ENCODE data around the gene NBEAL1. TPM values are rescaled to one million over a fixed set of nuclear protein-coding genes. Genes with fewer than 3 reads are reported as not detected.
"Not testable (repeated sequence)": the region's sequence is repeated elsewhere in the genome, so short reads cannot be mapped to it uniquely, and the experiment has no call there.

NBEAL1 gene
- total RNA-seq, 2 experiments from 2014 or later = 8.3 to 11.2 TPM

GRCh38 chr2:203112342-203112741, 97.7 kb downstream of the NBEAL1 start:
- H3K27ac ChIP-seq (ENCODE audit: low read depth in 1 of 2, low read length in 2 of 2) = no peak overlapping the region

GRCh38 chr2:203115201-203115700, 100.6 kb downstream of the NBEAL1 start:
- H3K27ac Mint-ChIP-seq; H3K4me1 ChIP-seq (ENCODE audit: insufficient read depth, low read length); CTCF ChIA-PET; intact Hi-C loops (cut with DNase I, micrococcal nuclease); POLR2A ChIA-PET; H3K27me3 Mint-ChIP-seq; H3K9me3 ChIP-seq (ENCODE audit: control insufficient read depth in 1 of 2, insufficient read depth in 1 of 2, low read length in 2 of 2); H3K4me3 Mint-ChIP-seq; H3K4me1 Mint-ChIP-seq (ENCODE audit: low read depth); H3K36me3 ChIP-seq (ENCODE audit: insufficient read depth, low read length); ATAC-seq (ENCODE audit: poor library complexity); H3K4me3 ChIP-seq (ENCODE audit: low read length); H3K27ac ChIP-seq (ENCODE audit: low read depth in 1 of 2, low read length in 2 of 2); H3K9me3 Mint-ChIP-seq; DNase-seq; H3K27me3 ChIP-seq (ENCODE audit: control insufficient read depth in 1 of 2, insufficient read depth in 2 of 2, low read length in 2 of 2): not testable (repeated sequence)
- peaks cover 30% of the 10 kb centered on the region for H3K36me3 Mint-ChIP-seq (ENCODE audit: low read depth)

More at GRCh38 chr2:203112342-203112741, 97.7 kb downstream of the NBEAL1 start:
- ATAC-seq (ENCODE audit: poor library complexity) (no peak), DNase-seq (no peak)
- Histone ChIP-seq H3K27me3 (ENCODE audit: control insufficient read depth in 1 of 2, insufficient read depth in 2 of 2, low read length in 2 of 2) (no peaks in the 10 kb centered on the region), H3K4me3 (ENCODE audit: low read length) (no peak overlapping the region), H3K4me1 (ENCODE audit: insufficient read depth, low read length) (no peaks in the 10 kb centered on the region), H3K36me3 (ENCODE audit: insufficient read depth, low read length) (peaks cover 7% of the 10 kb centered on the region), H3K9me3 (ENCODE audit: control insufficient read depth in 1 of 2, insufficient read depth in 1 of 2, low read length in 2 of 2) (no peaks in the 10 kb centered on the region)
- TF ChIP-seq, protein P1, sequence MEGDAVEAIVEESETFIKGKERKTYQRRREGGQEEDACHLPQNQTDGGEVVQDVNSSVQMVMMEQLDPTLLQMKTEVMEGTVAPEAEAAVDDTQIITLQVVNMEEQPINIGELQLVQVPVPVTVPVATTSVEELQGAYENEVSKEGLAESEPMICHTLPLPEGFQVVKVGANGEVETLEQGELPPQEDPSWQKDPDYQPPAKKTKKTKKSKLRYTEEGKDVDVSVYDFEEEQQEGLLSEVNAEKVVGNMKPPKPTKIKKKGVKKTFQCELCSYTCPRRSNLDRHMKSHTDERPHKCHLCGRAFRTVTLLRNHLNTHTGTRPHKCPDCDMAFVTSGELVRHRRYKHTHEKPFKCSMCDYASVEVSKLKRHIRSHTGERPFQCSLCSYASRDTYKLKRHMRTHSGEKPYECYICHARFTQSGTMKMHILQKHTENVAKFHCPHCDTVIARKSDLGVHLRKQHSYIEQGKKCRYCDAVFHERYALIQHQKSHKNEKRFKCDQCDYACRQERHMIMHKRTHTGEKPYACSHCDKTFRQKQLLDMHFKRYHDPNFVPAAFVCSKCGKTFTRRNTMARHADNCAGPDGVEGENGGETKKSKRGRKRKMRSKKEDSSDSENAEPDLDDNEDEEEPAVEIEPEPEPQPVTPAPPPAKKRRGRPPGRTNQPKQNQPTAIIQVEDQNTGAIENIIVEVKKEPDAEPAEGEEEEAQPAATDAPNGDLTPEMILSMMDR (IDR thresholded peaks at IDR 0.05) = no peak
- CTCF ChIA-PET = no interaction called here
- Mint-ChIP-seq H3K4me3 (no peak overlapping the region), H3K27ac (no peak overlapping the region), H3K36me3 (ENCODE audit: low read depth) (peaks cover 40% of the 10 kb centered on the region), H3K4me1 (ENCODE audit: low read depth) (no peaks in the 10 kb centered on the region), H3K27me3 (no peaks in the 10 kb centered on the region), H3K9me3 (no peaks in the 10 kb centered on the region)
- intact Hi-C loops (cut with DNase I, micrococcal nuclease) = no loop called here
- POLR2A ChIA-PET = no interaction called here

DNA sequence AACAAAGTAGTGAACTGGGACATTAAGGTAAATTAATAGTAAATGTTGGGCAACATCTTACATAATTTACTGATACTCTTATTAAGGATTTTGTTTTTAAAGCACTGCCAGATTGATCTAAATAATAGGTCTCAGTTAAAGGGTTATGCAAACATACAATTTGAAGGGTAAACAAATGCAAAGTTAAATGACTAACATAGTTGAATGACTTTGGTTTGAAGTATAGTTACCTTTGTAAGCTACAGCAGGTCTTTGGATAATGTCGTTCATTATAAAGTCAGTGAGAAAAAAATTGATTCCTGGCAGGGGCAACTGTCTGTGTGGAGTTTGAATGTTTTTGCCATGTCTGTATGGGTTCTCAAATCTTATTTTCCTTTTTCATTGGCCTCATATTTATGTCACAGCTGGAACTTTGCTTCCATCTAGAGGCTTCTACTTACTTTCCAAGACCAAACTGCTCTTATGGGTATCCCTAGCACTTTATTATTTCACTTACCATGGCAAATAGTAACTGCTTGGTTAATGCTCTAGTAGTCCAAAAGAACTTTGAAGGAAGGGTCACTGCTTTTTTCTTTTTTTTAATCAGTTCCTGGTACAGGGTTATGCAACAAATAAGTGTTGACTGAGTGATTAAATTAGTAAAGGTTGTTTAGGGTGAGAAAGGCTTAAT, 107.8 kb downstream of the NBEAL1 start:
- intact Hi-C loops (cut with DNase I, micrococcal nuclease) = loop anchor here in 1 of 2 experiments (10.0 kb wide), 1 partner anchor 548 kb away; no protein-coding TSS in a partner anchor
- peak in 2 of 14 experiments; percentile 1 to 10 for DNase-seq
- Mint-ChIP-seq H3K27me3 (no peaks in the 10 kb centered on the region), H3K36me3 (ENCODE audit: low read depth) (peaks cover 24% of the 10 kb centered on the region), H3K27ac (no peak overlapping the region), H3K4me1 (ENCODE audit: low read depth) (no peaks in the 10 kb centered on the region), H3K9me3 (no peaks in the 10 kb centered on the region), H3K4me3 (no peak overlapping the region)
- no peak for ATAC-seq (ENCODE audit: poor library complexity)
- Histone ChIP-seq H3K9me3 (ENCODE audit: control insufficient read depth in 1 of 2, insufficient read depth in 1 of 2, low read length in 2 of 2) (no peaks in the 10 kb centered on the region), H3K4me1 (ENCODE audit: insufficient read depth, low read length) (no peaks in the 10 kb centered on the region), H3K27me3 (ENCODE audit: control insufficient read depth in 1 of 2, insufficient read depth in 2 of 2, low read length in 2 of 2) (no peaks in the 10 kb centered on the region), H3K27ac (ENCODE audit: low read depth in 1 of 2, low read length in 2 of 2) (no peak overlapping the region), H3K36me3 (ENCODE audit: insufficient read depth, low read length) (no peaks in the 10 kb centered on the region), H3K4me3 (ENCODE audit: low read length) (no peak overlapping the region)
- POLR2A ChIA-PET = no interaction called here
- TF ChIP-seq, protein P1 (IDR thresholded peaks at IDR 0.05) = no peak
- CTCF ChIA-PET = no interaction called here
